Fibroblast of pulmonary artery (primary cell): ENCODE results near the gene PLD2.

ENCODE experiments used
- DNase-seq: peaks from one replicate; pipeline ENCODE4 v3.0.0-alpha.2; 2010; ENCODE audit warnings: low read depth
- H3K4me3 ChIP-seq: replicated peaks from 2 replicates; pipeline ENCODE4 v1.5.1; 2011; ENCODE audit warnings: low read depth, mild to moderate bottlenecking, control low read depth, low read length, moderate library complexity
- TF ChIP-seq, protein P1 (sequence below): IDR thresholded peaks from 2 replicates; pipeline ENCODE4 v1.5.1; 2011; ENCODE audit warnings: mild to moderate bottlenecking, control low read depth, low read length, inconsistent platforms; ENCODE audit errors: missing control alignments

PLD2 gene

DNA sequence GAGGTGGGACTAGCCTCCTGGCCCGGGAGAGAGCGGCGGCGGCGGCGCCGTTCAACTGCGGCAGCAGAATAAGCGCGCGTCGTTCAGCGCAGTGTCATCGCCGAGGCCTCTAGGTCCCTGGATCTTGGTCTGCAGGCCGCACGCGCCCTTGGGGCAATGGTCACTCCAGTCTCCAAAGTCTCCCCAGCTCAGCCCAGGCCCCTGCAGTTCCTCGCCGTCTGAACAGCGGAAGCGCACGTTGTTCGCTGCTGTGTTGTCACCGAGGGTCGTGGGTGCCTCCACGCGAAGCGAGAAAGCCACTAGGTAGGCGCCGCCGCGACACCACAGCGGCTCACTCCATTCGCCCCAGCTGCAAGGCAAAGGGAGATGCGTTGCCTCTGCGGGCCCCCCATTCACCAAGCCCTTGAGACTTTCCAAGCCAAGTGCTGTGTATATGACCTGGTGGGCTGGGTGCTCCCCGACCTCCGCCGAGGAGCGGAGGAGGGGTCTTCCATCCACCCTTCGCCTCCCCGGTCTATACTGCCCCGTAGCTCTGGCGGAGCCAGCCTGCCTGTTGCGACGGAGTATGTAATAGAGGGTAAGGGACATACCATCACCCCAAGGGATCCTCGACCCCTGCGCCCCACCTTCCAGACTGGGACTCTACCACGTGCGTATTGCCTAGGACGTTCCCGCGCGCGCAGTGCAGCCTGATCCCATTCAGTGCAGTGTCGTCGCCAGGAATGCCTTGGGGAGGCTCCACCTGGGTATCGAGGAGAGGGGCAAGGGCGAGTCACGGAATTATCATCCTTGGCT is 21.4 kb upstream of the PLD2 start:
- peak overlapping the region; percentile 14 for H3K4me3 ChIP-seq
- DNase-seq = no peak

GRCh38 chr17:4786106-4786511 is 20.8 kb upstream of the PLD2 start, which contains the start of gene VMO1:
TSS of gene VMO1 (minus strand) at chr17:4786364. CDS start at chr17:4786352, 12 bp downstream.
- TF ChIP-seq, protein P1, sequence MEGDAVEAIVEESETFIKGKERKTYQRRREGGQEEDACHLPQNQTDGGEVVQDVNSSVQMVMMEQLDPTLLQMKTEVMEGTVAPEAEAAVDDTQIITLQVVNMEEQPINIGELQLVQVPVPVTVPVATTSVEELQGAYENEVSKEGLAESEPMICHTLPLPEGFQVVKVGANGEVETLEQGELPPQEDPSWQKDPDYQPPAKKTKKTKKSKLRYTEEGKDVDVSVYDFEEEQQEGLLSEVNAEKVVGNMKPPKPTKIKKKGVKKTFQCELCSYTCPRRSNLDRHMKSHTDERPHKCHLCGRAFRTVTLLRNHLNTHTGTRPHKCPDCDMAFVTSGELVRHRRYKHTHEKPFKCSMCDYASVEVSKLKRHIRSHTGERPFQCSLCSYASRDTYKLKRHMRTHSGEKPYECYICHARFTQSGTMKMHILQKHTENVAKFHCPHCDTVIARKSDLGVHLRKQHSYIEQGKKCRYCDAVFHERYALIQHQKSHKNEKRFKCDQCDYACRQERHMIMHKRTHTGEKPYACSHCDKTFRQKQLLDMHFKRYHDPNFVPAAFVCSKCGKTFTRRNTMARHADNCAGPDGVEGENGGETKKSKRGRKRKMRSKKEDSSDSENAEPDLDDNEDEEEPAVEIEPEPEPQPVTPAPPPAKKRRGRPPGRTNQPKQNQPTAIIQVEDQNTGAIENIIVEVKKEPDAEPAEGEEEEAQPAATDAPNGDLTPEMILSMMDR = no peak
- peak within 1 kb of the TSS; percentile 14 for H3K4me3 ChIP-seq
- no peak for DNase-seq

More for the DNA sequence above, 21.4 kb upstream of the PLD2 start:
- TF ChIP-seq, protein P1 = no peak

- H3K4me3 ChIP-seq = no peak overlapping the region
- TF ChIP-seq, protein P1 = no peak
- no peak for DNase-seq
These were observed 20.4 kb upstream of the PLD2 start for GRCh38 chr17:4786516-4786915.

GRCh38 chr17:4788159-4788806 is 18.7 kb upstream of the PLD2 start:
- no peak for DNase-seq
- TF ChIP-seq, protein P1 = no peak
- no peak overlapping the region for H3K4me3 ChIP-seq

DNA sequence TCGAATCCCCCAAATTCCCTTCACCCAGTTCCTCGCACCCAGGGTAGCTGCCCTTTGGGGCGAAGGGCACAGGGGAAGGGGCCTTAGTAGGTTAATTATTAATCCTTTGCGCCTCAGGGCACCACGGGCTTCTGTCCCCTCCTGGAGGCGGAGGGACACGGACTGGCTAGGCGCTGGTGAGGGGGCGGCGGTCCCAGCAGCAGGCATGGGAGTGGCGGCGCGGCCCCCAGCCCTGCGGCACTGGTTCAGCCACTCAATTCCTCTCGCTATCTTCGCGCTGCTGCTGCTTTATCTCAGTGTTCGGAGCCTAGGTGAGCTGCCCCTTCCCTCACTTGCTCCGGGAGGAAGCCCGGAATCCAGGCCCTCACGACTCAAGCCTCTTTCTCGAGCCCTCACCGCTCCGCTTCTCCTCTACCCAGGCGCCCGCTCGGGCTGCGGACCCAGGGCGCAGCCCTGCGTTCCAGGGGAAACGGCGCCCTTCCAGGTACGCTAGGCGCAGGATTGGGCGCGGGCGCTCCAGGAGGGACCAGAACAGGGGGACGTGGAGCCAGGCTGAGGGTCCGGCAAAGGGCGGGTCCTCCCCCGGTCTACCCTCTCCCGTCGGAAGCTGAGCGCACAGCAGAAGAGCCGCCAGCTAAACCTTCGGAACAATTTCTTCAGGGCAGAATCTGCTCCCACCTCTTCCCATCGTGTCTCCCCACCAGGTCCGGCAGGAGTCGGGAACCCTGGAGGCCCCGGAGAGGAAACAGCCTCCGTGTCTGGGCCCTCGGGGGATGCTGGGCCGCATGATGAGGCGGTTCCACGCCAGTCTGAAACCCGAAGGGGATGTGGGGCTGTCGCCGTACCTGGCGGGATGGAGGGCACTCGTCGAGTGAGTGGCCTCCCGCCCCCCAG is 17.9 kb upstream of the PLD2 start, which contains the start of gene GLTPD2:
GLTPD2 (plus strand) TSS at position 158 of the 894 bp plus-strand sequence; CDS start at position 206, 48 bp downstream.
- DNase-seq = no peak
- H3K4me3 ChIP-seq = peak within 1 kb of the TSS; percentile 65
- TF ChIP-seq, protein P1 = no peak

DNA sequence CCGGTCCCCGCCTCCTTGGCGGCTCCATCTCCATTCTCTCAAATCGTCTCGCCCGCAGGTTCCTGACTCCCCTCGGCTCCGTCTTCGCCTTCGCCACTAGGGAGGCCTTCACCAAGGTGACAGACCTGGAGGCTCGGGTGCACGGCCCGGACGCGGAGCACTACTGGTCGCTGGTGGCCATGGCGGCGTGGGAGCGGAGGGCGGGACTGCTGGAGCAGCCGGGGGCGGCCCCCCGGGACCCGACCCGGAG is 17.3 kb upstream of the PLD2 start:
- TF ChIP-seq, protein P1 = no peak
- H3K4me3 ChIP-seq = peak overlapping the region; percentile 65
- no peak for DNase-seq
